Left lung (tissue), 10 donors: Measurements from ENCODE around the gene LOXHD1. TPM values are rescaled to one million over a fixed set of nuclear protein-coding genes. Genes with fewer than 3 reads are reported as not detected.

ENCODE experiments used
- ATAC-seq: fragments of 200-7000 bp; cut with Tn5 transposase; one replicate; pipeline ENCODE4 v1.9.1; 2020; ENCODE audit warnings: moderate library complexity
- DNase-seq, 4 donors: peaks; one replicate each; pipeline ENCODE4 v3.0.0-alpha.2; 2013 to 2020
- H3K27ac ChIP-seq, 2 donors: fragments of 200-600 bp; sonication (generic) in 1 of 2; one replicate each; pipeline versions ENCODE4 v1.5.0 to v1.8.0; 2020 to 2021
- H3K27me3 ChIP-seq, 2 donors: fragments of 200-600 bp; sonication (generic) in 1 of 2; one replicate each; pipeline versions ENCODE4 v1.5.0 to v1.8.0; 2020 to 2021
- H3K36me3 ChIP-seq, 2 donors: fragments of 200-600 bp; sonication (generic) in 1 of 2; one replicate each; pipeline versions ENCODE4 v1.5.0 to v1.8.0; 2020 to 2021
- H3K4me1 ChIP-seq, 2 donors: fragments of 200-600 bp; one replicate each; pipeline ENCODE4 v1.8.0; 2021
- H3K4me3 ChIP-seq, 2 donors: fragments of 200-600 bp; sonication (generic) in 1 of 2; one replicate each; pipeline versions ENCODE4 v1.5.0 to v1.8.0; 2020 to 2021; ENCODE audit warnings: mild to moderate bottlenecking in 1 of 2
- H3K9me3 ChIP-seq, 2 donors: fragments of 200-600 bp; sonication (generic) in 1 of 2; one replicate each; pipeline versions ENCODE4 v1.5.0 to v1.8.0; 2020 to 2021
- intact Hi-C, 2 donors: fragments of 100-400 bp; cut with DNase I; formaldehyde crosslinking; loops; one replicate each; pipeline versions ENCODE4 v1.11.2 to v1.14.2; 2022
- polyA plus RNA-seq, 6 donors: library from polyadenylated mRNA; unstranded; fragments of 120-200 nt; gene quantifications; one replicate each; pipeline ENCODE4 v1.2.1, GENCODE V29; 2013; ENCODE audit not compliant: insufficient read length in 6 of 6
- total RNA-seq, 2 donors: library from RNA; stranded (reverse); fragmentation: NEBNext Ultra II Directional; extraction: Animal tissue kit (Norgen Biotek cat#: 25700); gene quantifications; one replicate each; pipeline ENCODE4 v1.2.1, GENCODE V29; 2021
- TF ChIP-seq, protein P1 (sequence below), 2 donors: fragments of 200-600 bp; sonication (generic) in 1 of 2; IDR thresholded peaks; one replicate each; pipeline versions ENCODE4 v1.5.0 to v1.8.0; 2021; ENCODE audit warnings: antibody characterized with exemption in 2 of 2
- donor health status: DM: no; HTN: yes; CAD: no.
- donor health status: DM: no; HTN: no; CAD: no.

LOXHD1 gene
- total and polyA plus RNA-seq, 8 donors, result 0.52 to 2.0 (median 1.2) TPM

DNA sequence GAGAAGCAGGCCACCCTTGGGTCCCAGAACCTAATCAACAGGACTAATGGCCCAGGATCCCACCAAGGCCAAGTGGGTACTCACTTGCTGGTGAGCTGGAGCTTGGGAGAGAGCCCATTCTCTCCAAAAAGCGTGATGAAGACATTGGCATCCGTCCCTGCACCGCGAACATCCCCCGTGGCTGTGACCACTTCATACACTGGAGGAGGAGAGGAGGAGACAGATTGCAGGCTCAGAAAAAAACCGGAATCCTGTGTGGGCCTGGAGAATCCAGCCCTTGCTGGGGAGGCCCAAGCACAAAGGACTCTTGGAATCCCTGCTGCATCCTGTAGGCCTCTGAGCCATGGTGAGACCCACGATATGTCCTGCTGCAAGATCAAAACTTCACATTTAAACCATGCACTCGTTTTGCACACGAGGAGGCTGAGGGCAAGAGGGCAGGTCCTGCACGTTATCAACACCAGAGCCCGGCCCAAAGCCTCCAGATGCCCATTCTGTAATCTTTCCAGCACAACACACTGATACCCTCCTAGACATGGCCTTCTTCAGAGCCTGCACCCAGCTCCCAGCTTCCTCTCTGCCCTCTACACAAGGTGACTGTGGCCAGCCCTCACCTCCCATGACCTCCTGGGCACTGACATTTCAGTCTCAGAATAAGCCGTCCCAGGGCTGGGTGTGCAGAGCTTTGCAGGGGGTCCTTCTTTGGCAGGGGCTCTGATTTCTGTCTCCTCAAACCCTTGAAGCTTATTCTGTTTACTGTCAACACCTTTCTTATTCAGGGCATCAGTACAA, 7.8 kb downstream of the LOXHD1 start:
- no peak for ATAC-seq
- intact Hi-C loops, result no loop called here
- no peak overlapping the region for H3K4me3 ChIP-seq

DNA sequence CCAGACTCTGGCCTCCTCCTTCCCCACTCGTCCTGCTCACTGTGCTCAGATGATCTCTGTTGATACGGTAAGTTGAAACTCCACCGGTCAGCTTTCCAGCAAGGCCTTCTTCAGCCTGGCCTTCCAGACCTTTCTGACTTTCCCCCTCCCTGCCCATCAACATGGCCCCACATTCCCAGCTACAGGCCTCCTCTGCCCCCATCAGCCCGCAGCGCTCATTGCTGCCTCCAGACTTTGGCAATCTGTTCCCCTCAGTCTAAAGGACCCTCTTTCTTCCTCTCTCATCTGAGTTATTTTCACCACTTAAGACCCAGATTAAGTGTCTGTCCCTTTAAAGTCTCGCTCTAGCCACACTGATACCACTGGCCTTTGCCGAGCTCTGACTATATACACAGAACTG, 10.6 kb downstream of the LOXHD1 start:
- TF ChIP-seq, protein P1, sequence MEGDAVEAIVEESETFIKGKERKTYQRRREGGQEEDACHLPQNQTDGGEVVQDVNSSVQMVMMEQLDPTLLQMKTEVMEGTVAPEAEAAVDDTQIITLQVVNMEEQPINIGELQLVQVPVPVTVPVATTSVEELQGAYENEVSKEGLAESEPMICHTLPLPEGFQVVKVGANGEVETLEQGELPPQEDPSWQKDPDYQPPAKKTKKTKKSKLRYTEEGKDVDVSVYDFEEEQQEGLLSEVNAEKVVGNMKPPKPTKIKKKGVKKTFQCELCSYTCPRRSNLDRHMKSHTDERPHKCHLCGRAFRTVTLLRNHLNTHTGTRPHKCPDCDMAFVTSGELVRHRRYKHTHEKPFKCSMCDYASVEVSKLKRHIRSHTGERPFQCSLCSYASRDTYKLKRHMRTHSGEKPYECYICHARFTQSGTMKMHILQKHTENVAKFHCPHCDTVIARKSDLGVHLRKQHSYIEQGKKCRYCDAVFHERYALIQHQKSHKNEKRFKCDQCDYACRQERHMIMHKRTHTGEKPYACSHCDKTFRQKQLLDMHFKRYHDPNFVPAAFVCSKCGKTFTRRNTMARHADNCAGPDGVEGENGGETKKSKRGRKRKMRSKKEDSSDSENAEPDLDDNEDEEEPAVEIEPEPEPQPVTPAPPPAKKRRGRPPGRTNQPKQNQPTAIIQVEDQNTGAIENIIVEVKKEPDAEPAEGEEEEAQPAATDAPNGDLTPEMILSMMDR (IDR thresholded peaks at IDR 0.05), result no peak
- intact Hi-C loops, result no loop called here
- no peak overlapping the region for H3K27ac ChIP-seq
- no peak for ATAC-seq
- H3K9me3 ChIP-seq, result no peaks in the 10 kb centered on the region
- DNase-seq, result no peak
- no peak overlapping the region for H3K4me3 ChIP-seq
- H3K4me1 ChIP-seq, result no peaks in the 10 kb centered on the region
- H3K27me3 ChIP-seq, result no peaks in the 10 kb centered on the region
- H3K36me3 ChIP-seq, result no peaks in the 10 kb centered on the region

More for the DNA sequence above, 7.8 kb downstream of the LOXHD1 start:
- no peak for DNase-seq
- TF ChIP-seq, protein P1 (IDR thresholded peaks at IDR 0.05), result no peak
- H3K9me3 ChIP-seq, result no peaks in the 10 kb centered on the region
- H3K4me1 ChIP-seq, result no peaks in the 10 kb centered on the region
- H3K27me3 ChIP-seq, result peaks cover 0 to 2% of the 10 kb centered on the region in 2 donors
- no peak overlapping the region for H3K27ac ChIP-seq
- no peaks in the 10 kb centered on the region for H3K36me3 ChIP-seq

DNA sequence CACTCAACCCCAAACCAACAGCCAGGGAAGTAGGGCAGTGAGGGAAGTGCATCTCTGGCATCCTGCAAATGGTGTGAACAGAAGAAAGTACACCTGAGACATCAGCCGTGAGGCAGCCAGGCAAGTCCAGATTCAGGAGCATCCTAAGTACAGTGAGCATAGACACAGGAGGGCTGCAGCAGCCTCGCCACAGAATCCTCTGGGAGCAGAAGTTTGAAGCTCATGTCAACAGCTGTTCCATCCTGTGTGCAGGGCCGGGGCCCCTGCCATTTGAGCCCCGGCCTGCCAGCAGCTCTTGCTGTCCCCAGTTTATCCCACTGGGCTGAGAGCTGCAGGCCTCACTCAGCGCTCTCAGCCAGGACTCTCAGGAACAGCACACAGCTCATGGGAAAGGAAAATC, 14.5 kb downstream of the LOXHD1 start:
- ATAC-seq (no peak), DNase-seq (no peak)
- Histone ChIP-seq H3K36me3 (no peaks in the 10 kb centered on the region), H3K27ac (no peak overlapping the region), H3K4me1 (no peaks in the 10 kb centered on the region), H3K27me3 (no peaks in the 10 kb centered on the region), H3K4me3 (no peak overlapping the region), H3K9me3 (no peaks in the 10 kb centered on the region)
- TF ChIP-seq, protein P1 (IDR thresholded peaks at IDR 0.05), result no peak
- intact Hi-C loops, result no loop called here

DNA sequence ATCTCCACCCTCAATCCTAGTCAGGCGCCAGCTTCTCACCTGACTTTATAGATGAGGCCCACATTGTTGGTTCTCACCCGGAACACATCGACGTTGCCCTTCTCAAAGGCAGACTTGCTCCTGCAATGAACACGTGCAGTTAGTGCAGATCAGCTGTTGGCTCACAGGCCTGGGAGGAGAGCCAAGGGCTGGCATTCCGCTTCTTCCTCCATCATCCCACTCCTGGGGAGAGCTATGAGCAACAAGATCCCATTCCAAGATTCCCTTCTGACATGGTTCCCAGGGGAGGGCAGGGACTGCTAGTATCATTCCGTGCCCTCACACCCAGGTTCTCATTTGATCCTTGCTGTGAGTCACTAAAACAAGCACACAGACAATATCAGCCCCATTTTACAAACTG, 15.1 kb downstream of the LOXHD1 start:
- Histone ChIP-seq H3K27me3 (no peaks in the 10 kb centered on the region), H3K4me1 (no peaks in the 10 kb centered on the region), H3K4me3 (no peak overlapping the region), H3K27ac (no peak overlapping the region), H3K36me3 (no peaks in the 10 kb centered on the region), H3K9me3 (no peaks in the 10 kb centered on the region)
- intact Hi-C loops, result no loop called here
- TF ChIP-seq, protein P1 (IDR thresholded peaks at IDR 0.05), result no peak
- DNase-seq (no peak), ATAC-seq (no peak)

DNA sequence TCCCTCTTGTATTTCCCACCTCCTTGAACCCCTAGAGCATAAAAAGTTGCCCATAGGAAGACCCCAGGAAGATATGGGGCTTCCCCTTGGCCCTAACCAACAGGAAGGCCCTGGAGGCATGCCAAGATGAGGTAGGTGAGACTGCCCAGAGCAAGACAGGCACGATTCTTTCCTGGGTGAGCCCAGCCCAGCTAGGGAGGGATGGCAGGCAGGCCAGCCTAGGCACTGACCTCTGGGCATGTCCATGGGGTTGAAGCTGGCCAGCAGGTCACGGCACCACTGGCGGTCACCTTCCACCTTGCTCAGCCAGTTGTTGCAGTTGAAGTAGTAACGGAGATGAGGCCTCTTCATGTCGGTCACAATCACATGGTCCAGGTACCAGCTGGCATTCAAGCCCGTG, 17.6 kb downstream of the LOXHD1 start:
- DNase-seq (no peak), ATAC-seq (no peak)
- Histone ChIP-seq H3K9me3 (no peaks in the 10 kb centered on the region), H3K4me1 (no peaks in the 10 kb centered on the region), H3K4me3 (no peak overlapping the region), H3K27me3 (no peaks in the 10 kb centered on the region), H3K36me3 (no peaks in the 10 kb centered on the region), H3K27ac (no peak overlapping the region)
- intact Hi-C loops, result no loop called here
- TF ChIP-seq, protein P1 (IDR thresholded peaks at IDR 0.05), result no peak
